ENCODE results near the gene KCNG2. TPM values are rescaled to one million over a fixed set of nuclear protein-coding genes. Genes with fewer than 3 reads are reported as not detected.

KCNG2 gene
- total and polyA plus RNA-seq, 2 experiments from 2014 or later = 0.15 TPM; not detected in 1

- Histone ChIP-seq H3K36me3 (no peaks in the 10 kb centered on the region), H3K4me3 (no peak overlapping the region), H3K27ac (no peak overlapping the region), H3K4me1 (ENCODE audit: low read depth) (no peaks in the 10 kb centered on the region), H3K27me3 (no peaks in the 10 kb centered on the region), H3K9me3 (ENCODE audit: low read depth) (no peaks in the 10 kb centered on the region)
- TF ChIP-seq CTCF (IDR thresholded peaks at IDR 0.05; ENCODE audit: low read depth, low read length) = no peak
- no peak for DNase-seq (ENCODE audit: low read depth in 1 of 2, low spot score in 1 of 2)
Observed at GRCh38 chr18:79848294-79848578, 50.5 kb downstream of the KCNG2 start.

GRCh38 chr18:79848579-79849327 lies 51.0 kb downstream of the KCNG2 start:
- Histone ChIP-seq H3K4me1 (ENCODE audit: low read depth) (no peaks in the 10 kb centered on the region), H3K4me3 (no peak overlapping the region), H3K36me3 (no peaks in the 10 kb centered on the region), H3K27me3 (no peaks in the 10 kb centered on the region), H3K27ac (no peak overlapping the region), H3K9me3 (ENCODE audit: low read depth) (no peaks in the 10 kb centered on the region)
- DNase-seq (ENCODE audit: low read depth in 1 of 2, low spot score in 1 of 2) = no peak
- no peak for TF ChIP-seq CTCF (IDR thresholded peaks at IDR 0.05; ENCODE audit: low read depth, low read length)

- no peak for TF ChIP-seq CTCF (IDR thresholded peaks at IDR 0.05; ENCODE audit: low read depth, low read length)
- Histone ChIP-seq H3K9me3 (ENCODE audit: low read depth) (no peaks in the 10 kb centered on the region), H3K27ac (no peak overlapping the region), H3K27me3 (no peaks in the 10 kb centered on the region), H3K4me3 (no peak overlapping the region), H3K36me3 (no peaks in the 10 kb centered on the region), H3K4me1 (ENCODE audit: low read depth) (no peaks in the 10 kb centered on the region)
- no peak for DNase-seq (ENCODE audit: low read depth in 1 of 2, low spot score in 1 of 2)
Observed at GRCh38 chr18:79849328-79850207, 51.8 kb downstream of the KCNG2 start.

GRCh38 chr18:79850731-79851130 lies 53.0 kb downstream of the KCNG2 start:
- no peak overlapping the region for H3K27ac ChIP-seq
- no peaks in the 10 kb centered on the region for H3K36me3 ChIP-seq
- H3K4me1 ChIP-seq (ENCODE audit: low read depth) = no peaks in the 10 kb centered on the region
- H3K27me3 ChIP-seq = no peaks in the 10 kb centered on the region
- no peaks in the 10 kb centered on the region for H3K9me3 ChIP-seq (ENCODE audit: low read depth)
- DNase-seq (ENCODE audit: low read depth in 1 of 2, low spot score in 1 of 2) = no peak
- H3K4me3 ChIP-seq = no peak overlapping the region
- TF ChIP-seq CTCF (IDR thresholded peaks at IDR 0.05; ENCODE audit: low read depth, low read length) = no peak

GRCh38 chr18:79851489-79851888 lies 53.8 kb downstream of the KCNG2 start:
- no peak for DNase-seq (ENCODE audit: low read depth in 1 of 2, low spot score in 1 of 2)
- no peak for TF ChIP-seq CTCF (IDR thresholded peaks at IDR 0.05; ENCODE audit: low read depth, low read length)
- Histone ChIP-seq H3K4me3 (no peak overlapping the region), H3K27ac (no peak overlapping the region), H3K9me3 (ENCODE audit: low read depth) (no peaks in the 10 kb centered on the region), H3K36me3 (no peaks in the 10 kb centered on the region), H3K27me3 (no peaks in the 10 kb centered on the region), H3K4me1 (ENCODE audit: low read depth) (no peaks in the 10 kb centered on the region)
